Measurements from ENCODE around the gene PIWIL1. TPM values are rescaled to one million over a fixed set of nuclear protein-coding genes. Genes with fewer than 3 reads are reported as not detected.

Gene PIWIL1
- total RNA-seq, 2 experiments from 2014 or later, result not detected

GRCh38 chr12:130316251-130316650 lies 21.4 kb upstream of the PIWIL1 start:
- ATAC-seq (ENCODE audit: poor library complexity), result no peak
- H3K4me3 ChIP-seq (ENCODE audit: low read length), result no peak overlapping the region
- H3K4me3 Mint-ChIP-seq, result no peak overlapping the region
- no peak for DNase-seq
- peaks cover 5% of the 10 kb centered on the region for H3K4me1 Mint-ChIP-seq (ENCODE audit: low read depth)
- no peak overlapping the region for H3K27ac Mint-ChIP-seq
- H3K27ac ChIP-seq (ENCODE audit: low read depth in 1 of 2, low read length in 2 of 2), result no peak overlapping the region
- no peaks in the 10 kb centered on the region for H3K36me3 ChIP-seq (ENCODE audit: insufficient read depth, low read length)
- no peaks in the 10 kb centered on the region for H3K36me3 Mint-ChIP-seq (ENCODE audit: low read depth)
- H3K9me3 Mint-ChIP-seq, result no peaks in the 10 kb centered on the region
- POLR2A ChIA-PET, result interaction anchor here (0.7 kb wide), 1 partner anchor 21 kb away, joined by 3 read pairs; no protein-coding TSS in a partner anchor
- H3K9me3 ChIP-seq (ENCODE audit: control insufficient read depth in 1 of 2, insufficient read depth in 1 of 2, low read length in 2 of 2), result peaks cover 0 to 10% of the 10 kb centered on the region in 2 experiments
- intact Hi-C loops (cut with DNase I, micrococcal nuclease), result no loop called here
- H3K27me3 ChIP-seq (ENCODE audit: control insufficient read depth in 1 of 2, insufficient read depth in 2 of 2, low read length in 2 of 2), result no peaks in the 10 kb centered on the region
- no peak for TF ChIP-seq CTCF (IDR thresholded peaks at IDR 0.05)
- H3K4me1 ChIP-seq (ENCODE audit: insufficient read depth, low read length), result no peaks in the 10 kb centered on the region
- no peaks in the 10 kb centered on the region for H3K27me3 Mint-ChIP-seq
- CTCF ChIA-PET, result no interaction called here

GRCh38 chr12:130320536-130320935 lies 17.2 kb upstream of the PIWIL1 start:
- no peaks in the 10 kb centered on the region for H3K9me3 Mint-ChIP-seq
- Histone ChIP-seq H3K9me3 (ENCODE audit: control insufficient read depth in 1 of 2, insufficient read depth in 1 of 2, low read length in 2 of 2) (peaks cover 0 to 3% of the 10 kb centered on the region in 2 experiments), H3K27ac (ENCODE audit: low read depth in 1 of 2, low read length in 2 of 2) (no peak overlapping the region), H3K27me3 (ENCODE audit: control insufficient read depth in 1 of 2, insufficient read depth in 2 of 2, low read length in 2 of 2) (no peaks in the 10 kb centered on the region), H3K4me3 (ENCODE audit: low read length) (no peak overlapping the region), H3K36me3 (ENCODE audit: insufficient read depth, low read length) (no peaks in the 10 kb centered on the region), H3K4me1 (ENCODE audit: insufficient read depth, low read length) (no peaks in the 10 kb centered on the region)
- no peak overlapping the region for H3K27ac Mint-ChIP-seq
- DNase-seq (no peak), ATAC-seq (ENCODE audit: poor library complexity) (no peak)
- H3K4me3 Mint-ChIP-seq, result no peak overlapping the region
- no peaks in the 10 kb centered on the region for H3K27me3 Mint-ChIP-seq
- intact Hi-C loops (cut with DNase I, micrococcal nuclease), result no loop called here
- no peaks in the 10 kb centered on the region for H3K36me3 Mint-ChIP-seq (ENCODE audit: low read depth)
- ChIA-PET POLR2A (no interaction called here), CTCF (no interaction called here)
- no peak for TF ChIP-seq CTCF (IDR thresholded peaks at IDR 0.05)
- H3K4me1 Mint-ChIP-seq (ENCODE audit: low read depth), result peaks cover 5% of the 10 kb centered on the region

- Histone ChIP-seq H3K36me3 (ENCODE audit: insufficient read depth, low read length) (no peaks in the 10 kb centered on the region), H3K4me1 (ENCODE audit: insufficient read depth, low read length) (no peaks in the 10 kb centered on the region), H3K27me3 (ENCODE audit: control insufficient read depth in 1 of 2, insufficient read depth in 2 of 2, low read length in 2 of 2) (no peaks in the 10 kb centered on the region), H3K4me3 (ENCODE audit: low read length) (no peak overlapping the region), H3K27ac (ENCODE audit: low read depth in 1 of 2, low read length in 2 of 2) (no peak overlapping the region), H3K9me3 (ENCODE audit: control insufficient read depth in 1 of 2, insufficient read depth in 1 of 2, low read length in 2 of 2) (peaks cover 0 to 3% of the 10 kb centered on the region in 2 experiments)
- Mint-ChIP-seq H3K4me1 (ENCODE audit: low read depth) (peaks cover 5% of the 10 kb centered on the region), H3K36me3 (ENCODE audit: low read depth) (no peaks in the 10 kb centered on the region), H3K9me3 (no peaks in the 10 kb centered on the region), H3K4me3 (no peak overlapping the region), H3K27ac (no peak overlapping the region), H3K27me3 (no peaks in the 10 kb centered on the region)
- DNase-seq (no peak), ATAC-seq (ENCODE audit: poor library complexity) (no peak)
- CTCF ChIA-PET, result no interaction called here
- POLR2A ChIA-PET, result no interaction called here
- TF ChIP-seq CTCF (IDR thresholded peaks at IDR 0.05), result no peak
- intact Hi-C loops (cut with DNase I, micrococcal nuclease), result no loop called here
These were observed 15.4 kb upstream of the PIWIL1 start for GRCh38 chr12:130322263-130322662.
